HCT116 (cell line): ENCODE data around the gene KRT82.

Experiments used
- CEBPB ChIP-seq: IDR thresholded peaks from 2 replicates; pipeline ENCODE4 v1.6.1; 2012; ENCODE audit warnings: low read depth
- CTCF ChIP-seq, 3 experiments: fragments of 200-600 bp in 1 of 3; sonication (generic) in 1 of 3; IDR thresholded peaks in 2 of 3; conservative IDR thresholded peaks in 1 of 3; 2 replicates each; pipeline ENCODE4 v1.5.1; 2012 to 2017; ENCODE audit warnings: low read depth in 2 of 3, low read length in 2 of 3, antibody characterized with exemption in 1 of 3, borderline replicate concordance in 1 of 3, control low read depth in 1 of 3, mild to moderate bottlenecking in 1 of 3, mixed read lengths in 1 of 3, mixed run types in 1 of 3, moderate library complexity in 1 of 3; ENCODE audit not compliant: insufficient read depth in 1 of 3
- EZH2 ChIP-seq: fragments of 200-600 bp; sonication (generic); IDR thresholded peaks from 2 replicates; pipeline ENCODE4 v1.6.1; 2017; ENCODE audit warnings: antibody characterized with exemption, mixed run types
- MAX ChIP-seq: IDR thresholded peaks from 2 replicates; pipeline ENCODE4 v1.6.1; 2012
- POLR2A ChIP-seq: IDR thresholded peaks from 2 replicates; pipeline ENCODE4 v1.7.0; 2011; ENCODE audit warnings: borderline replicate concordance; ENCODE audit not compliant: insufficient read depth, insufficient read length; ENCODE audit errors: extremely low read depth
- POLR2AphosphoS5 ChIP-seq: IDR thresholded peaks from 2 replicates; pipeline ENCODE4 v1.6.1; 2011; ENCODE audit warnings: mild to moderate bottlenecking, low read depth, low read length, moderate library complexity
- SIN3A ChIP-seq: IDR thresholded peaks from 2 replicates; pipeline ENCODE4 v1.6.1; 2012; ENCODE audit warnings: low read depth
- SP1 ChIP-seq: IDR thresholded peaks from 2 replicates; pipeline ENCODE4 v1.6.1; 2012; ENCODE audit warnings: low read depth
- TCF7L2 ChIP-seq: IDR thresholded peaks from 2 replicates; pipeline ENCODE4 v1.7.0; 2011; ENCODE audit warnings: borderline replicate concordance, inconsistent platforms; ENCODE audit not compliant: insufficient read depth, insufficient read length; ENCODE audit errors: extremely low read depth

- no peak for TF ChIP-seq TCF7L2
- TF ChIP-seq EZH2 = no peak
- no peak for TF ChIP-seq CTCF (IDR thresholded peaks at IDR 0.05 in 2 of 3, conservative IDR thresholded peaks at IDR 0.05 in 1 of 3; ENCODE audit: borderline replicate concordance in 1 of 3, insufficient read depth in 1 of 3, low read depth in 2 of 3, low read length in 2 of 3)
- TF ChIP-seq SIN3A = no peak
- TF ChIP-seq CEBPB = no peak
- no peak for TF ChIP-seq POLR2AphosphoS5
- TF ChIP-seq SP1 = no peak
- no peak for TF ChIP-seq POLR2A
- TF ChIP-seq MAX = no peak
These were observed 46.0 kb upstream of the KRT82 start, which contains the start of gene KRT6B for GRCh38 chr12:52452101-52452500.
